Cardiac fibroblast (primary cell): Measurements from ENCODE around the gene R3HDM2.

ENCODE experiments used
- DNase-seq, 2 donors: peaks; one replicate each; pipeline versions ENCODE4 v3.0.0 to v3.0.0-alpha.2; 2010; ENCODE audit warnings: low read depth in 2 of 2
- H3K4me3 ChIP-seq, 2 donors: replicated peaks in 1 of 2; 1 replicate in 1 of 2; 2 replicates in 1 of 2; pipeline ENCODE4 v1.5.1; 2011; ENCODE audit warnings: low read depth in 2 of 2, low read length in 2 of 2, mild to moderate bottlenecking in 2 of 2, moderate library complexity in 1 of 2
- TF ChIP-seq, protein P1 (sequence below): IDR thresholded peaks from one replicate; pipeline ENCODE4 v1.5.1; 2011; ENCODE audit warnings: low read depth, mild to moderate bottlenecking, low read length, inconsistent platforms

Gene R3HDM2

DNA sequence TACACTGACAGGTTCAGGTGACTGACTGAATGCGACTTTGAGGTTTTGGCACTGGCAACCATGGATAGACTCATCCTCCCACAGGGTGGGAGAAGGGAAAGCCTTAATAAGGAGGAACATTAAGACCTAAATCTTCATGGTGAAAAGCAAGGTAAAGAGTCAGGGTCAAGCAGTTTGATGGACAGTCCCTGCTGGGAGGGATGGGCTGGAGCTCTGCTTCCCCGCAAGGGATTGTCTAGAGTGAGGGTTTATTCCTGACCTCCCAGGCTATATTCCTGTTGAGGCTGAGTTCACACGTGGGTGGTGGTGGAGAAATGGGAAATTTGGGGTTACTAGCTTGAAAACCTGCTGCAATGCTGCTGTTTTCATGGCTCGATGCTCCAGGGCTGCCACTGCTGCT, 170.5 kb downstream of the R3HDM2 start:
- no peak for DNase-seq
- TF ChIP-seq, protein P1, sequence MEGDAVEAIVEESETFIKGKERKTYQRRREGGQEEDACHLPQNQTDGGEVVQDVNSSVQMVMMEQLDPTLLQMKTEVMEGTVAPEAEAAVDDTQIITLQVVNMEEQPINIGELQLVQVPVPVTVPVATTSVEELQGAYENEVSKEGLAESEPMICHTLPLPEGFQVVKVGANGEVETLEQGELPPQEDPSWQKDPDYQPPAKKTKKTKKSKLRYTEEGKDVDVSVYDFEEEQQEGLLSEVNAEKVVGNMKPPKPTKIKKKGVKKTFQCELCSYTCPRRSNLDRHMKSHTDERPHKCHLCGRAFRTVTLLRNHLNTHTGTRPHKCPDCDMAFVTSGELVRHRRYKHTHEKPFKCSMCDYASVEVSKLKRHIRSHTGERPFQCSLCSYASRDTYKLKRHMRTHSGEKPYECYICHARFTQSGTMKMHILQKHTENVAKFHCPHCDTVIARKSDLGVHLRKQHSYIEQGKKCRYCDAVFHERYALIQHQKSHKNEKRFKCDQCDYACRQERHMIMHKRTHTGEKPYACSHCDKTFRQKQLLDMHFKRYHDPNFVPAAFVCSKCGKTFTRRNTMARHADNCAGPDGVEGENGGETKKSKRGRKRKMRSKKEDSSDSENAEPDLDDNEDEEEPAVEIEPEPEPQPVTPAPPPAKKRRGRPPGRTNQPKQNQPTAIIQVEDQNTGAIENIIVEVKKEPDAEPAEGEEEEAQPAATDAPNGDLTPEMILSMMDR: no peak
- H3K4me3 ChIP-seq: no peak overlapping the region

DNA sequence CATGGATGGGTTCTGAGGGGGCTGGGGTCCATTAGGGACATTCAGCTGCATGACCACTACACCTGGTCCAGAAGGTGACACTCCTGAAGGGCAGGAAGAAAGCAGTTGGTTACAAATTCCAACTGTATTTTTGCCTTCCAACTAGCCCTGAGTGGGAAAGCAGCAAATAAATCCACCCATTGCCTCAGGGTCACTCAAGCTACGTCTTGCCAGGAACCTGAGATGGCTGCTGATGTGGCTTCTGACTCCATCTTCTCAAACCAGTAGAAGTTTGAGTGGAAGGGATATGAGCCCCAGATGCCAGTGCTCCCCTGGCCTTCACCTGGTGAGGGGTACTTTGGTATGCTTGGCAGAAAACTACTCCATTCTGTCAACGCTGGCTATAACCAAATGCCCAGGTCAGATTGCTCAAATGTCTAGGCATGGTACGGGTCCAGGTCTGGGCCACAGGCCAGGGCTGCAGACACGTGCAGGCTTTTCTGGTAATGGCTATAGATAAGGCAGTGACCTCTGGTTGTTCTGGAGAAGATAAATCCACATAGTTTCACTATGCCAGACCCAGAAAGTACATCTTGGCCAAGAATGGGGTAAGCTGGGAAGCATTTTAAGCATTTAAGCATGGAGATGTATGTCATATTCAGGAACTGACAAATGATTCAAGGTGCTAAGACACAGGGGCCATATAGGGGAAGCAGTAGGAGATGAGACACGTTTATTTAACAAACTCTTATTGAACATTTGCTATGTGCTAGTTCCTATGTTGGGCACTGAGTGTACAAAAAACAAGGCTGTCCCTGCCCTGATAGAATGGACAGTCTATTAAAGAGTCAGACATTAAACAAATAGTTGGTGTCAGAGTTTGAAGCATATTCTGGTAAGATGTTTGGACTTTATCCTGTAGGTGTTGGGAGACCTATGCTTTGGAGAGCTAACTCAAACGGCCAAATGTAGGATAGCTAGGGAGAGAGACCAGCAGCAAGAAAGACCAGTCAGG, 171.6 kb downstream of the R3HDM2 start:
- TF ChIP-seq, protein P1: no peak
- peak in 1 of 2 donors; percentile 90 for DNase-seq
- no peak overlapping the region for H3K4me3 ChIP-seq

DNA sequence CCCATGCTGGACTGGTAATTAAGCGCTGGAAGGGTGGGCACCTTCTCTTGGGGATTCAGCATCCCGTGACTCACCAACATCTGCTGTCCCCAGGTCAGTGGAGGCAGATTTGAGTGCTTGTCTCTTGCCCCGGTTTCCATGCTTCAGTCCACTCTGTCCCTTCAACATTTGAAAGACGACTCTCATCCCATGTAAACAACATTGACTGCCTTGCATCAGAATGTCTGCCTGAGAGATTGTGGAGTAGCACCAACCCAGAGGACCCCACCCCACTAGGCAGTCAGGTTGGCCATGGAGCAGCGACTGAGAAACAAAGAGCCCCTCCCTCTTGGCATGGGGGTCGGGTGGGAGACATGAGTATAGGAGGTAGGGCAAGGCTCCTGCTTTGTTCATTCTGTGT, 174.9 kb downstream of the R3HDM2 start:
- DNase-seq: no peak
- TF ChIP-seq, protein P1: no peak
- no peak overlapping the region for H3K4me3 ChIP-seq

DNA sequence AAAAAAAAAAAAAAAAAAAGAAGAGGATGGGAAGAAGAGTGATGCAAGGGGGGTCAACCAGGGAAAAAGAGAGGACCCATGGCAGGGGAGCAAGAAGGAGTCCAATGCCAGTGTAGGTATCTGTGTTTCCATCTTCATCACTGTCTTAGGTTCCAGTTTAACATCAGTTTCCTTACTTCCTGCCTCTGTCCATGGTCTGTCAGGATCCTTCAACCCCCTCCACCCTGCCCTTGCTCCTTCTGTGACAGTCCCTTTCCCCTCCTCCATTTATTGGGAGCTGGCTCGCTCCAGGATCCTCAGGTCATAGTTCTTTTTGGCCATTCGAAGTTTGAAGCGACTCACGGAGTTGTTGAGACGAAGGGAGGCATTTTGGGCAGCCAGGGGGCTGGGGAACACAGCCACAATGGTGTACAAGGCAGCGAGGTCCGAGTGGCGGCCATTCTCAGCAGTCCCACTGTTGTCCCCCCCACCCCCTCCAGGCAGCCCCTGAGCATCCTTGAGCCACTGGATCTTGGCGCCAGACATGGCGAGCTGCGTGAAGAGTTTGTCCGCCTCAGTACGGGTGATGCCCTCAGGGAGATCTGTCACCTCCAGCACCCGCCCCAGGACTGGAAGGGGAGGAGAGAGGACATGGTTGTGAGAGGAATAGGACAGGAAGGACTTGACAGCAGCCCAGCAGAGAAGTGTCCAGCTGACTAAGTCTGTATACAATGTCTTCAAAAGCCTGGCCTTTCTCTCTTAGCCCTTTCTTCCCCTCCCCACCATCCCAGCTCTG, 176.2 kb downstream of the R3HDM2 start:
- H3K4me3 ChIP-seq: no peak overlapping the region
- TF ChIP-seq, protein P1: no peak
- DNase-seq: no peak

DNA sequence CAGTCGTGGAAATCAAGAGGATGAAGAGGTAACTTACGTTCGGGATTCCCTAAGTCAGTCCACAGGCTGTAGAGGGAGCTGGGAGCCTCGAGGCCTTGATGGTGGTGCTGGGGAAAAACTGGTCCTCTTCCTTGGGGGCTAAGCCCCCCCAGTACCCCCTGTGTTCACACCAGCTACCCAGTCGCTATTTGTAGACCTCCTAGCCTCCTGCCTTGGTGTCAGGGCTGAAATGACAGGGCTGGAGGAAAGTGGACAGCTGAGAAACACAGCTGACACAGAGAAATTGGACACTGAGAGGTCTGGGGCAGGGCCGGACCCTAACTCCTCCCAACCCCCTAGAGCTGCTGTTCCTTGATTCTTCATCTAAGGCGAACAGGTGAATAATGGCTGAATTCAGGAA, 179.9 kb downstream of the R3HDM2 start, which contains the start of gene STAC3:
Gene STAC3 (minus strand): TSS at position 232 of the 400 bp plus-strand sequence. CDS start 1,551 bp downstream, outside the sequence.
- TF ChIP-seq, protein P1: no peak
- DNase-seq: no peak
- H3K4me3 ChIP-seq: no peak within 1 kb of the TSS

DNA sequence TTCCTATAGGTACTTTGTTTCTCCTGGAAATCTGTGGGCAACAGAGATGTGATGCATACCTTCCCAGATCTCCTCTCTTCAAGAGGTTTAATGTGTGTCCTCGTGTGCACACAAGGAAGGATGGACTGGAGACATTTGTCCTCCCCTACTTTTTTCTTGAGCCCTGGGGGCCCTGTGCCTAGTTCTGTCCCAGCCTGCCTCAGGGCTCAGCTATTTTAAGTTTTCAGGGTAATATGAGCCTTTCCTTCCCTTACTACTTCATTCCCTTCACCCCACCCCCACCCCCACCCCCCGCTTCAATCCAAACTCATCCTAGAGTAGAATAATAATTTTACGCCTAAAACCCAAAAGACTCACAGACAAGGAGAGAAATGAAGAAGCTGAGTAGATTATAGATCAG, 180.3 kb downstream of the R3HDM2 start:
- no peak overlapping the region for H3K4me3 ChIP-seq
- TF ChIP-seq, protein P1: no peak
- no peak for DNase-seq
